ENCODE results near the gene OR6F1.
"Not testable (repeated sequence)": the region's sequence is repeated elsewhere in the genome, so short reads cannot be mapped to it uniquely, and the experiment has no call there.

The OR6F1 gene

DNA sequence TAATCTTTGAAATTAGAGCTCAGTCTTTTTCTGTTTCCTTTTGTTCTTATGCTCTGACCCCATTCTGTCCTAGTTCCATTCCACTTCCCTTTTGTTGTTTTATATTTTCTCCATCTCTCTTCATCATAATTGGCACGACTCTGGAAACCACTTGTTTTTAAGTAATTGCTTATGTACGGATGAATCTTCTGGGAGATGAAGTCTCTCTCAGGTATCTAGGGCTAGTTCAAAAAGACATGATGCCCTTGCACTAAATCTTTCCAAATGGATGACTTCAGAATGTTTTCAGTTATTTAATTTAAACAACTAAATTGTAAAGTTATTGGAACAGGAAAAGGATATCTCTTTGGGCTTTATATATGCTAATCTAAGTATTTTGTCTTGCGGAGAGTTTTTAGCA lies at the start of gene OR6F1:
Gene OR6F1, minus strand, starts transcription at position 101 of the 400 bp plus-strand sequence. CDS start 3,891 bp downstream, outside the sequence.
- no peaks in the 10 kb centered on the region for H3K27me3 ChIP-seq

DNA sequence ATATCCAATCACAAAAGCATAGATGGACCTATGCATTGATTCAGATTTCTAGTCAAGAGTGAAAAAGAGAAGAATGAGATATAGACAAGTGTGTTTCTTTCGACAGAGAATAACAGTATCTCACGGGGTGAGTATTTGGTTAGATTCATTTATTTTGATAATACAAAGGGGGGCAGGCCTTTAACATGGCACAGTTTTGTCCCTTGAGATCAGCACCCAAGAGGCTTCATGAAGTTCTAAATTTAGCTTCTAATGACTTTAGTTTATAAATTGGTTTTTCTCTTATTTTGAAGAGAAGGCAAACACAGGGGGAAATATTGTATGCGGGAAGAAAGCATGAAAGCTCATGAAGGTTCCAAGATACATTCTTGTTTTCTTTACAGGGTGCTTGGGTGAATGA lies 44.0 kb upstream of the OR6F1 start, which contains the start of gene OR1C1:
Gene OR1C1, minus strand, starts transcription at position 101 of the 400 bp plus-strand sequence. CDS start 2,150 bp downstream, outside the sequence.
- H3K4me3 ChIP-seq: no peak within 1 kb of the TSS
- TF ChIP-seq Cebpa-rat (IDR thresholded peaks at IDR 0.05): no peak
- no peak within 1 kb of the TSS for H3K4me2 ChIP-seq
- no peaks in the 10 kb centered on the region for H3K36me3 ChIP-seq
- no peaks in the 10 kb centered on the region for H4K20me1 ChIP-seq
- H3K9me3 ChIP-seq: no peaks in the 10 kb centered on the region
- H3K4me1 ChIP-seq: no peaks in the 10 kb centered on the region
- H3K27ac ChIP-seq: no peak within 1 kb of the TSS
- no peaks in the 10 kb centered on the region for H3K27me3 ChIP-seq
- no peak within 1 kb of the TSS for H3K9ac ChIP-seq

More for the DNA sequence above, at the start of gene OR6F1:
- H3K36me3 ChIP-seq: no peaks in the 10 kb centered on the region
- no peak within 1 kb of the TSS for H3K4me2 ChIP-seq
- TF ChIP-seq Cebpa-rat (IDR thresholded peaks at IDR 0.05): no peak
- peaks cover 8% of the 10 kb centered on the region; the same call in 1 of the 2 replicates for H3K9me3 ChIP-seq
- no peak within 1 kb of the TSS for H3K9ac ChIP-seq
- H4K20me1 ChIP-seq: no peaks in the 10 kb centered on the region
- no peak within 1 kb of the TSS for H3K4me3 ChIP-seq
- H3K4me1 ChIP-seq: no peaks in the 10 kb centered on the region
- no peak within 1 kb of the TSS for H3K27ac ChIP-seq

DNA sequence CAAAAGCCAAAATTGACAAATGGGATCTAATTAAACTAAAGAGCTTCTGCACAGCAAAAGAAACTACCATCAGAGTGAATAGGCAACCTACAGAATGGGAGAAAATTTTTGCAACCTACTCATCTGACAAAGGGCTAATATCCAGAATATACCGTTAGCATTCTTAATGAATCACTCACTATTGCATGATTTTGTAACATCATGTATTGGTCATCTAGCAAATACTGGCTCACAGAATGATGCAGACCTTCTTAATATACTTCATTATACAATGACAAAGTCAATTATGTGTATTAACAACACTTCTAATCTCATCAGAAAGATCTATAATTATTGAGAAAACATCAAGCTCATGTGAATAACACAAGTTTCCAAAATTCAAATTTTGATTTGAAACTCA lies 37.9 kb upstream of the OR6F1 start:
- peaks cover 14% of the 10 kb centered on the region; the same call in 1 of the 2 replicates for H3K9me3 ChIP-seq
- H3K27me3 ChIP-seq, H3K4me1 ChIP-seq, H3K4me2 ChIP-seq, H3K36me3 ChIP-seq, H3K9ac ChIP-seq, H3K4me3 ChIP-seq, H3K27ac ChIP-seq, H4K20me1 ChIP-seq: not testable (repeated sequence)

DNA sequence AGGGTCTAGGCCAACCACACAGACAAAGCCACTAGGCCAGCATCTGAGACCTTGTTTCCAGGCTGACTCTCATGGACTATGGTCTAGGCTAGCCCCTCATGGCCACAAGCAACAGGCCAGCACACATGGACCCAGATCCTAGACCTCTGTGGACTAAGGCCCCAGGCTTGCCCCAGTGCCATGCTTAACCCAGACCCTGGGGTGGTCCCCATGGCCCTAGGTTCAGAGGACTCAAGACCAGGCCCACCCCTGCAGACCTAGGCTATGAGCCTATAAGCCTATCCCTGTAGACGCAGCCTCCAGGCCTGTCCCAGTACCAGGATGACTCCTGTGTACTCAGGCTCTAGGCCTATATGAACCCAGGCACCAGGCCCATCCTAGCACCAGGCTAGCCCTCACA lies 33.4 kb upstream of the OR6F1 start:
- H3K36me3 ChIP-seq: no peaks in the 10 kb centered on the region
- no peaks in the 10 kb centered on the region for H4K20me1 ChIP-seq
- no peak for TF ChIP-seq Cebpa-rat (IDR thresholded peaks at IDR 0.05)
- no peak overlapping the region for H3K27ac ChIP-seq
- no peak overlapping the region for H3K9ac ChIP-seq
- H3K4me2 ChIP-seq: no peak overlapping the region
- H3K9me3 ChIP-seq: peaks cover 14% of the 10 kb centered on the region; the same call in 1 of the 2 replicates
- no peak overlapping the region for H3K4me3 ChIP-seq
- no peaks in the 10 kb centered on the region for H3K27me3 ChIP-seq
- H3K4me1 ChIP-seq: no peaks in the 10 kb centered on the region

DNA sequence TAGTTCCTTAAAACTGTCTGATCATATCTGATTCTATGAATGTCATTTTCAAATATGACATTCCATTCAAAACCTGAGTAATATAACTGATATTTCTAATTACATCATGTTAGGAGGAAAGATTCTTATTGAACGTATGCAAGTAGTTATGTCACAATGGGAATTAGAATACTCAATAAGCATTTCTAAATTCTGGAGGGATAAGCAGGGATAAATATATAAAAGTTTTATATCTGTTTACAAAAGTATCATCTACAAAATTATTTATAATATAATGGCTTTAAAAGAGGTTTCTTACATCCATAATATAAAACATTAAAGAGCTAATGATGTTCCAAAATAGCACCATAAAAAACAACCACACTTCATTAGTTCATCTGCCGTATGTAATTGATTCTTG lies 31.6 kb upstream of the OR6F1 start, which contains the start of gene OR14A2:
Gene OR14A2, minus strand, starts transcription at position 101 of the 400 bp plus-strand sequence.
- Histone ChIP-seq H3K27me3 (no peaks in the 10 kb centered on the region), H3K27ac (no peak within 1 kb of the TSS), H3K4me3 (no peak within 1 kb of the TSS), H4K20me1 (no peaks in the 10 kb centered on the region), H3K4me1 (no peaks in the 10 kb centered on the region), H3K9ac (no peak within 1 kb of the TSS), H3K4me2 (no peak within 1 kb of the TSS), H3K9me3 (peaks cover 14% of the 10 kb centered on the region; the same call in 1 of the 2 replicates), H3K36me3 (no peaks in the 10 kb centered on the region)
- no peak for TF ChIP-seq Cebpa-rat (IDR thresholded peaks at IDR 0.05)

DNA sequence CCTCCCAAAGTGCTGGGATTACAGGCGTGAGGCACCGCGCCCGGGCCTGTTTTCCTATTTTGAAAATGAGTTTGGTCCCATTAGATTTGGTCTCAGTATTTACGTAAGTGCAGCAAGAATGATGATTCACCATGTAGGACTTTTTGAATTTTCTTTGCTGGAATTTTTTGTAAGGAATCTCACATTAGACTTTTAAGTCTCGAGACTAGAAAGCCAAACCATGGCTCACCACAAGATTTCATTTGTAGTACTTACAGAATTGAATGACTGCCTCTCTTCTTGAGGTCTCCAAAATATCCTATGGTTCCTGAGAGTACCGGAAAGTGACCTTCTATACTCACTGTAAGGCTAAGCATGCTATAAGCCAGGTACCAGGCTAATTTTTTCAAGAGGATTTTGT lies 31.2 kb upstream of the OR6F1 start:
- no peaks in the 10 kb centered on the region for H3K4me1 ChIP-seq
- H3K27ac ChIP-seq: no peak overlapping the region
- no peak for TF ChIP-seq Cebpa-rat (IDR thresholded peaks at IDR 0.05)
- H3K27me3 ChIP-seq: no peaks in the 10 kb centered on the region
- H3K4me3 ChIP-seq: no peak overlapping the region
- no peaks in the 10 kb centered on the region for H3K36me3 ChIP-seq
- H3K9ac ChIP-seq: no peak overlapping the region
- H4K20me1 ChIP-seq: no peaks in the 10 kb centered on the region
- peaks cover 14% of the 10 kb centered on the region; the same call in 1 of the 2 replicates for H3K9me3 ChIP-seq
- no peak overlapping the region for H3K4me2 ChIP-seq

DNA sequence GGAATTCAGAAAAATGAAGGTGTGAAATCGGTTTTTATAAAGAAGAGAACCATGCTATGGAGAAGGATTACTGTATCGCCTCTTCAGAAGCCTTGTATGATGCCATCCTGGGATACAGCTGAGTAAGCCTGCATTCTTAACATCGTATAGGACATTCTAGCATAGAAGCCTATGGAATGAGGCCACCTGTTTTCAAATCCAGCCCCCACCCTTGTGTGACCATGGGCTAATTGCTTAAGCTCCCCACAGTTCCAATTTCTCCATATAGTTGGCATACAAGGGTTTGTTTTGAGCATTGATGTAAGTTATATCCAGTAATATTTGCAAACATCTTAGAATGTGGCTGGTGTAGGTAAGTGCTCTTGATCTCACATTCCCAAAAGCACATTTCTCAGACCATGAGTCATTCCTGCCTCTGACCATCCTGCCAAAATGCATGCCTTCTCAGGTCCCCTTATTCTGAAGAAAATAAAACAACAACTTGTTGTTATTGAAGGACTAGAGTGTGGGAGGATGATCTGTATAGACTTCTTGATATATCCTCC lies 30.0 kb upstream of the OR6F1 start:
- no peak overlapping the region for H3K27ac ChIP-seq
- no peaks in the 10 kb centered on the region for H3K27me3 ChIP-seq
- H3K4me1 ChIP-seq: no peaks in the 10 kb centered on the region
- no peaks in the 10 kb centered on the region for H3K36me3 ChIP-seq
- no peak overlapping the region for H3K9ac ChIP-seq
- no peak for TF ChIP-seq Cebpa-rat (IDR thresholded peaks at IDR 0.05)
- peaks cover 14% of the 10 kb centered on the region; the same call in 1 of the 2 replicates for H3K9me3 ChIP-seq
- no peak overlapping the region for H3K4me2 ChIP-seq
- no peak overlapping the region for H3K4me3 ChIP-seq
- no peaks in the 10 kb centered on the region for H4K20me1 ChIP-seq

DNA sequence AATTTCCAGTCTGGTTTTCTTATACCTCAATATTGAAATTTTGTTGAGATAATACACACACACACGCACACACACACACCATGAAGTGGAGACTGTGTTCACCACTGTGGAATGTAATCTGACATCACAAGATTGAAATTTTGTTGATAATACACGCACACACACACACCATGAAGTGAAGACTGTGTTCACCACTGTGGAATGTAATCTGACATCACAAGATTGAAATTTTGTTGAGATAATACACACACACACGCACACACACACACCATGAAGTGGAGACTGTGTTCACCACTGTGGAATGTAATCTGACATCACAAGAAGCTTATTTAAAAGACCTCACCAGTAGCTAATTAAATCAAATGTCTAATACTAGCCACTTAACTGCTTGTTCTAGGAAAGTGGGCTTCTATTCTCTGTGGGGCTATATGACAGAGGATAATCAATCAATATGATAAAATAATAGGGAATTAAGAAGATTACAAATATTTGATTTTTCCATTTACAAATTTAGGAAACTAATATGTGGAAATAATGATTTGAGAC lies 25.8 kb upstream of the OR6F1 start:
- not testable (repeated sequence) for H3K9me3 ChIP-seq, H3K27ac ChIP-seq, H4K20me1 ChIP-seq, H3K27me3 ChIP-seq, H3K9ac ChIP-seq, H3K4me2 ChIP-seq, H3K4me1 ChIP-seq, H3K36me3 ChIP-seq, H3K4me3 ChIP-seq

DNA sequence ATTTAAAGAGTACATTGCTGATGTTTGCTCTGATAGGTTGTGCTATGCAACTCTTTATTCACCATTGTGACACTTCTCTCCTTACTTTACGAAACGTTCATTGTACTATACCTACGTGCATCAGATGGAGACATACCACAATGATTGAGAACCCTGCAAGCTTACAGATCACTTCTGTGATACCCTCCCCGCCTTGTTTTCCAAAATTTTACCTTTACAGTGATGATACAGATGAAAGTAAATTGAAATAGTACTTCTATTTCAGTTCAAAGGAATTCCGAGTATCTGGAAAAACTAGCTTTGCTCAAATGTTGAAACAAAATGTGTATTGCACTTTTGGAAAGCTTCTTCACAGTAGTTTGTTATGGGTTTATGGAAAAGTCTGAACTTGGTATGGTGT lies 25.3 kb upstream of the OR6F1 start:
- Histone ChIP-seq H3K4me1 (no peaks in the 10 kb centered on the region), H3K27me3 (no peaks in the 10 kb centered on the region), H3K4me2 (no peak overlapping the region), H3K36me3 (no peaks in the 10 kb centered on the region), H3K9me3 (no peaks in the 10 kb centered on the region), H3K27ac (no peak overlapping the region), H3K9ac (no peak overlapping the region), H3K4me3 (no peak overlapping the region), H4K20me1 (no peaks in the 10 kb centered on the region)
- no peak for TF ChIP-seq Cebpa-rat (IDR thresholded peaks at IDR 0.05)

DNA sequence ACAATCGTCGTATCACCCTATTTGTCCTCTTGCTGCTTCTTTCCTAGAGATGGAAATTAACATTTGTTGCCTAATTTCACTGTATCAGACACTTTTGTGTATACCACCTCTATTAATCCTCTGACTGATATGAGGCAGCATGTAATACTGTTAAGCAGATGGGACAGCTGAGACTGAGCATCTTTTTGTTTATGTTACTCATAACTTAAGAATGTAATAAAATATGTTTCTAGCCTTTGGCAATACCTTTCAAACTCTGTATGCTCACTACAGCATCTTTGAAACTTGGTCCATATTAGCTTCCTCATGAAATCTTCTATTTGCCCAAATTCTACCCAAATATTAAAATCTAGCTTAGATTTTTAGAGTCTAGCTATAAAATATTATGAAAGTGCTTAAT lies 24.3 kb upstream of the OR6F1 start:
- no peak overlapping the region for H3K9ac ChIP-seq

More for the DNA sequence above, 24.3 kb upstream of the OR6F1 start:
- Histone ChIP-seq H3K9me3 (no peaks in the 10 kb centered on the region), H4K20me1 (no peaks in the 10 kb centered on the region), H3K27ac (no peak overlapping the region), H3K4me1 (no peaks in the 10 kb centered on the region), H3K4me2 (no peak overlapping the region), H3K4me3 (no peak overlapping the region), H3K27me3 (no peaks in the 10 kb centered on the region), H3K36me3 (no peaks in the 10 kb centered on the region)
- no peak for TF ChIP-seq Cebpa-rat (IDR thresholded peaks at IDR 0.05)
